ENCODE data around the gene TMEM258.

DNA sequence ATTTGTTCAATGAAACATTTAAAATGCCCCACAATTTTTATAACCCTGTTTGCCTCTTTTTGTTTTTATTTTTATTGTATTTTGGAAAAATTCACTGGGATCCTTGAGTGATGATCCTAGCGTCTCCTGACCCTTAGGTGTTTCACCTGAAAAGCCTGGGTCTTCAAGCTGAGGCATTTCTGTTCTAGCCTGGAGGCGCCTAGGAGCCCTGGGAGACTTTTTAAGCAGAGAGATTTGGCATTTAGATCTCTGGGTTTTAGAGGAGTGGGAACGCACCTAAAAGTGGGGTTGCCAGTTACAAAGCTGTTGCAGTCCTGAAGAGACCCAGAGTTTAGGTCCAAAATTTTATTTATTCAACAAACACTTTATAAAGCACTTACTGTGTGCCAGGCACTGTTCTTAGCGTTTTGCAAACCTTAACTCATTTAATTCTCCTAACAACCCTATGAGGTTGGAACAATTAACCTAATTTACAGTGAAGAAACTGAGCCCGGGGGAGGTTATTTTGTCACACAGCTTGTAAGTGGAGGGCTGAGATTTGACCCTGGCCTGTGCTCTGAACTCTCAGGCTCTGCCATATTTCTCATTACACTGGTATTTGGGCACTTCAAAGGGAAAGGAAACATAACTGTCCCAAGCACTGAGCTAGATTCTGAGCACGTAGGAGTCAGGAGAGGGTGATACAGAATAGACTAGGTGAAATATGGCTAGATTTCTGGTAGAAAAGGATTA is 25.2 kb upstream of the TMEM258 start:
- TF ChIP-seq NFRKB (IDR thresholded peaks at IDR 0.05) (no peak), TARDBP (IDR thresholded peaks at IDR 0.05) (no peak), BHLHE40 (IDR thresholded peaks at IDR 0.05; ENCODE audit: borderline replicate concordance) (no peak), ARNT (IDR thresholded peaks at IDR 0.05) (no peak), FOXM1 (IDR thresholded peaks at IDR 0.05; ENCODE audit: borderline replicate concordance) (no peak)

Measured in HEK293T (cell line).